Fibroblast of the aortic adventitia (primary cell): Measurements from ENCODE around the gene PAPOLA. TPM values are rescaled to one million over a fixed set of nuclear protein-coding genes. Genes with fewer than 3 reads are reported as not detected.

Experiments
- DNase-seq: peaks from one replicate; pipeline ENCODE4 v3.0.0-alpha.2; 2010; ENCODE audit warnings: low read depth
- H3K4me3 ChIP-seq: 2 replicates; pipeline ENCODE4 v1.5.1; 2011; ENCODE audit warnings: low read depth, mild to moderate bottlenecking, control low read depth, low read length, moderate library complexity
- CTCF ChIP-seq: IDR thresholded peaks from 2 replicates; pipeline ENCODE4 v1.5.1; 2011; ENCODE audit warnings: mild to moderate bottlenecking, low read length, control low read depth, inconsistent platforms; ENCODE audit not compliant: insufficient read depth
- total RNA-seq: library from RNA; depleted of rRNA; stranded (reverse); fragments of >200 nt; gene quantifications from 2 replicates; pipeline ENCODE4 v1.2.3, GENCODE V29; 2012; ENCODE audit warnings: low replicate concordance

Gene PAPOLA
- total RNA-seq, 1 donor, result 124 TPM

- TF ChIP-seq CTCF, result no peak
- no peak overlapping the region for H3K4me3 ChIP-seq
- DNase-seq, result no peak
These were observed 52.2 kb downstream of the PAPOLA start for GRCh38 chr14:96554315-96554910.

- no peak overlapping the region for H3K4me3 ChIP-seq
- TF ChIP-seq CTCF, result no peak
- DNase-seq, result no peak
These were observed 57.4 kb downstream of the PAPOLA start for GRCh38 chr14:96559571-96559970.

GRCh38 chr14:96564389-96564788, 62.2 kb downstream of the PAPOLA start:
- peak; percentile 15 for DNase-seq
- no peak for TF ChIP-seq CTCF

GRCh38 chr14:96565811-96566210, 63.6 kb downstream of the PAPOLA start:
- no peak overlapping the region for H3K4me3 ChIP-seq
- TF ChIP-seq CTCF, result no peak
- no peak for DNase-seq

More at GRCh38 chr14:96564389-96564788, 62.2 kb downstream of the PAPOLA start:
- no peak overlapping the region for H3K4me3 ChIP-seq

GRCh38 chr14:96567289-96567899, 65.2 kb downstream of the PAPOLA start:
- DNase-seq, result peak; percentile 62
- H3K4me3 ChIP-seq, result no peak overlapping the region
- peak; percentile 55 for TF ChIP-seq CTCF

- TF ChIP-seq CTCF, result no peak
- no peak for DNase-seq
- H3K4me3 ChIP-seq, result no peak overlapping the region
These were observed 66.4 kb downstream of the PAPOLA start for GRCh38 chr14:96568621-96569020.
